ENCODE results near the gene MYLK2. TPM values are rescaled to one million over a fixed set of nuclear protein-coding genes. Genes with fewer than 3 reads are reported as not detected.

Gene MYLK2
- total RNA-seq: not detected in 2 replicates

DNA sequence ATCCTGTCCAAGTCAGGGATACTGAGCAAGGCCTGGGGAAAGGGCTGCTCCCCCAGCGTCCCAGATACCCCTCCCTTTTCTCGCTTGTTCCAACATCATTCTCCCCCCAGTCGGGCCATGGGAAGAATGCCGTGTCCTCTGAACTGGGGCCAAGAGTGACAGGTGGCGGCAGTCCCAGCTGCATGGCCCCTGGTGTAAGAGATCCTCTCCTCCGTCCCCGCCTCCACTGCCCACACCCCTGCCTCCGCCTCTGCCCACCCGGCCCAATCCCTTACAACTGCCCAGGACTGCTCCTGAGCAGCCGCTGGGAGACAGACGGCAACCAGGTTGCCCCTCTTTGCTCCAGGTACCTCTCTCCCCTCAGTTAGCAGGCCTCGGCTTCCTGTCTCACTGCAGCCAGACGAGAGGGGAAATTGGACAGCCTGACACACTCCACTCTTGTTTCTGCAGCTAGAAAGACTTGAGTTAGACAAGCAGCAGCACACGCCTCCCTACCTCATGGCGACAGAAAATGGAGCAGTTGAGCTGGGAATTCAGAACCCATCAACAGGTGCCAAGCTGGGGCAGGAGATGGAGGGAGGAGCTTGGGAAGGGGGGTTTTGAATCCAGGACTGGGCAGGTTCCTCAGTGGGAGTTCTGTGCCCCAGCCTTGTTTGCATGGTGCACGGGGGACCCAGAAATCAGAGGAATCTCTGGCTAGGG is at the start of gene MYLK2:
TSS of gene MYLK2 (plus strand) at position 274 of the 702 bp plus-strand sequence. CDS start at position 499, 225 bp downstream.

GRCh38 chr20:31845300-31845863 is 26.2 kb downstream of the MYLK2 start, which contains the start of gene FOXS1:
Gene FOXS1 (minus strand): TSS chr20:31845604. CDS start chr20:31845542, 62 bp downstream.

GRCh38 chr20:31869942-31870725 is 51.0 kb downstream of the MYLK2 start, which contains the start of the genes DUSP15 and TTLL9:
Gene DUSP15 (minus strand): TSS chr20:31870527. CDS start chr20:31870337, 190 bp downstream.
Gene TTLL9 (plus strand): TSS chr20:31870634. CDS start chr20:31871127, 493 bp downstream.

Other genes starting within 250 kb of the MYLK2 start
- gene ID1, start 214.1 kb upstream of the MYLK2 start, total RNA-seq: 248 and 435 TPM in 2 replicates
- not detected in 2 replicates for gene COX4I2, start 181.4 kb upstream of the MYLK2 start, total RNA-seq
- gene BCL2L1, start 96.5 kb upstream of the MYLK2 start, total RNA-seq: 113 and 138 TPM in 2 replicates
- gene TPX2, start 80.1 kb upstream of the MYLK2 start, total RNA-seq: 2.6 and 3.1 TPM in 2 replicates
- not detected in 2 replicates for gene FOXS1, start 26.2 kb downstream of the MYLK2 start, total RNA-seq
- gene DUSP15, start 51.2 kb downstream of the MYLK2 start, total RNA-seq: 0.34 TPM in 1 of 2 replicates, not detected in the other
- not detected in 2 replicates for gene TTLL9, start 51.3 kb downstream of the MYLK2 start, total RNA-seq
- gene PDRG1, start 132.7 kb downstream of the MYLK2 start, total RNA-seq: 6.8 and 7.3 TPM in 2 replicates
- not detected in 2 replicates for gene XKR7, start 148.8 kb downstream of the MYLK2 start, total RNA-seq
- gene CCM2L, start 191.1 kb downstream of the MYLK2 start, total RNA-seq: not detected in 2 replicates
- not detected in 2 replicates for gene HCK, start 232.9 kb downstream of the MYLK2 start, total RNA-seq